ENCODE results near the gene ARHGDIA.

GRCh38 chr17:81863833-81864768 is 7.0 kb downstream of the ARHGDIA start:
- TF ChIP-seq POLR2A (IDR thresholded peaks at IDR 0.05; ENCODE audit: low read depth, low read length) (peak; percentile 30), TAF1 (IDR thresholded peaks at IDR 0.05; ENCODE audit: low read depth, low read length) (no peak), POLR2AphosphoS5 (IDR thresholded peaks at IDR 0.05; ENCODE audit: low read depth, low read length) (no peak; the same call in 1 of the 2 replicates), POU2F2 (IDR thresholded peaks at IDR 0.05; ENCODE audit: low read depth, low read length) (no peak), SPI1 (IDR thresholded peaks at IDR 0.05; ENCODE audit: low read depth, low read length) (no peak)

Data from GM12891 (cell line).